ENCODE data around the gene CYP27C1. TPM values are rescaled to one million over a fixed set of nuclear protein-coding genes. Genes with fewer than 3 reads are reported as not detected.

Gene CYP27C1
- polyA plus RNA-seq, 2 of the 4 experiments (the other 2 are of a cell fraction) = 2.2 to 4.6 TPM

GRCh38 chr2:127170452-127171197 is 49.5 kb downstream of the CYP27C1 start:
- FAIRE-seq (no peak), ATAC-seq (peak in 1 of 2 experiments; percentile 18; a peak in 2 of 6 replicates), DNase-seq (ENCODE audit: low read depth in 1 of 2, low spot score in 1 of 2) (no peak)
- Histone ChIP-seq H3K4me3 (no peak overlapping the region), H3K4me2 (peak overlapping the region; percentile 41; the same call in 2 of the 3 replicates), H3K4me1 (peaks cover 22% of the 10 kb centered on the region), H3K9me3 (no peaks in the 10 kb centered on the region), H3K27ac (peak overlapping the region in 1 of 2 experiments; percentile 44; a peak in 2 of 6 replicates)
- WGBS (ENCODE audit: missing lambda C conversion rate) = 70% methylated on average over 10 of the region's 10 CpGs
- ChIA-PET CTCF (interaction anchor here (1.1 to 1.8 kb wide), 2 partner anchors 16 to 102 kb away, joined by 3 to 5 read pairs; no protein-coding TSS in a partner anchor), POLR2A (no interaction called here)
- TF ChIP-seq CEBPB (IDR thresholded peaks at IDR 0.05) (0 out of 4 replicates have a peak, but pooled peaks of 1 of the 2 experiments have one; percentile 12), TP53 (CRISPR knock-in tag; IDR thresholded peaks at IDR 0.05) (no peak)

GRCh38 chr2:127170021-127170420 is 50.1 kb downstream of the CYP27C1 start:
- FAIRE-seq = no peak
- Histone ChIP-seq H3K4me3 (no peak overlapping the region), H3K9me3 (no peaks in the 10 kb centered on the region), H3K4me2 (peak overlapping the region; percentile 41; the same call in 2 of the 3 replicates), H3K4me1 (peaks cover 24% of the 10 kb centered on the region), H3K27ac (peak overlapping the region in 1 of 2 experiments; percentile 20; a peak in 1 of 6 replicates)
- no peak for DNase-seq (ENCODE audit: low read depth in 1 of 2, low spot score in 1 of 2)
- no peak for TF ChIP-seq RNF2 (IDR thresholded peaks at IDR 0.05; ENCODE audit: borderline replicate concordance, low read depth)
- TF ChIP-seq HEYL (CRISPR knock-in tag; IDR thresholded peaks at IDR 0.05) = no peak
- TF ChIP-seq ZNF302 (CRISPR knock-in tag; IDR thresholded peaks at IDR 0.05) = no peak
- TF ChIP-seq EHF (CRISPR knock-in tag; IDR thresholded peaks at IDR 0.05) = no peak
- TF ChIP-seq KDM5A (IDR thresholded peaks at IDR 0.05) = no peak
- no peak for TF ChIP-seq MAFK (IDR thresholded peaks at IDR 0.05; ENCODE audit: partially characterized antibody)
- no peak for TF ChIP-seq ESRRA (IDR thresholded peaks at IDR 0.05; ENCODE audit: borderline replicate concordance, low read length)
- TF ChIP-seq NFE2L2 (conservative IDR thresholded peaks at IDR 0.05; ENCODE audit: low read length) = no peak
- TF ChIP-seq MYC (IDR thresholded peaks at IDR 0.05; ENCODE audit: borderline replicate concordance, low read length) = no peak
- TF ChIP-seq SREBF2 (IDR thresholded peaks at IDR 0.05) = no peak
- TF ChIP-seq BCL3 (IDR thresholded peaks at IDR 0.05) = no peak
- no peak for TF ChIP-seq RCOR1 (IDR thresholded peaks at IDR 0.05; ENCODE audit: low read depth, low read length)
- TF ChIP-seq GATA3 (IDR thresholded peaks at IDR 0.05; ENCODE audit: borderline replicate concordance) = no peak
- no peak for TF ChIP-seq FOSB (CRISPR knock-in tag; IDR thresholded peaks at IDR 0.05)
- TF ChIP-seq PBX3 (IDR thresholded peaks at IDR 0.05) = no peak
- TF ChIP-seq KDM1A (IDR thresholded peaks at IDR 0.05; ENCODE audit: low read depth) = no peak
- no peak for TF ChIP-seq BHLHE40 (IDR thresholded peaks at IDR 0.05; ENCODE audit: low read depth, low read length)
- no peak for ATAC-seq
- WGBS (ENCODE audit: missing lambda C conversion rate) = 90% methylated on average over 3 of the region's 3 CpGs
- ChIA-PET CTCF (interaction anchor here (1.1 to 1.8 kb wide), 2 partner anchors 15 to 102 kb away, joined by 3 to 5 read pairs; no protein-coding TSS in a partner anchor), POLR2A (no interaction called here)

- Histone ChIP-seq H3K9me3 (no peaks in the 10 kb centered on the region), H3K4me1 (peaks cover 20% of the 10 kb centered on the region), H3K4me2 (no peak overlapping the region), H3K27ac (no peak overlapping the region), H3K4me3 (no peak overlapping the region)
- DNase-seq (ENCODE audit: low read depth in 1 of 2, low spot score in 1 of 2) (no peak), FAIRE-seq (no peak), ATAC-seq (no peak)
- ChIA-PET POLR2A (no interaction called here), CTCF (no interaction called here)
- 75% methylated on average over 15 of the region's 15 CpGs for WGBS (ENCODE audit: missing lambda C conversion rate)
- no peak for TF ChIP-seq EHF (CRISPR knock-in tag; IDR thresholded peaks at IDR 0.05)
- TF ChIP-seq MAX (IDR thresholded peaks at IDR 0.05) = no peak
- no peak for TF ChIP-seq MYC (IDR thresholded peaks at IDR 0.05; ENCODE audit: borderline replicate concordance, low read length)
- no peak for TF ChIP-seq CBX2 (IDR thresholded peaks at IDR 0.05; ENCODE audit: borderline replicate concordance, low read depth)
- TF ChIP-seq HDAC2 (IDR thresholded peaks at IDR 0.05) = no peak
- no peak for TF ChIP-seq RCOR1 (IDR thresholded peaks at IDR 0.05; ENCODE audit: low read depth, low read length)
- no peak for TF ChIP-seq HMGXB4 (CRISPR knock-in tag; IDR thresholded peaks at IDR 0.05; ENCODE audit: borderline replicate concordance)
- TF ChIP-seq MAZ (IDR thresholded peaks at IDR 0.05; ENCODE audit: borderline replicate concordance, low read depth, low read length) = no peak
- no peak for TF ChIP-seq EHMT2 (IDR thresholded peaks at IDR 0.05; ENCODE audit: low read depth)
- no peak for TF ChIP-seq JUN (IDR thresholded peaks at IDR 0.05)
- no peak for TF ChIP-seq ZFP36 (IDR thresholded peaks at IDR 0.05; ENCODE audit: borderline replicate concordance, partially characterized antibody)
- no peak for TF ChIP-seq HOXB13 (CRISPR knock-in tag; IDR thresholded peaks at IDR 0.05; ENCODE audit: low read depth)
- no peak for TF ChIP-seq RAD21 (conservative IDR thresholded peaks at IDR 0.05 in 1 of 2, IDR thresholded peaks at IDR 0.05 in 1 of 2)
Observed at GRCh38 chr2:127169066-127169660, 50.9 kb downstream of the CYP27C1 start.
